HCT116 (cell line): ENCODE data around the gene KIAA0825. TPM values are rescaled to one million over a fixed set of nuclear protein-coding genes. Genes with fewer than 3 reads are reported as not detected.

Source experiments
- ATAC-seq: fragments of 200-7000 bp; cut with Tn5 transposase; 2 replicates; pipeline ENCODE4 v1.9.1; 2020; ENCODE audit warnings: mild to moderate bottlenecking, moderate library complexity
- BruUV-seq: library from RNA; stranded (reverse); fragments of 400-500 nt; replicated peaks from 2 replicates; lab custom pipeline; 2021; lab: Mats Ljungman, UMichigan
- CTCF ChIA-PET: fragments of 300-600 bp; sonication (Branson Sonifier 250); formaldehyde crosslinking; loops from one replicate; lab custom pipeline; 2021; ENCODE audit warnings: antibody characterized with exemption; lab: Charles Lee
- POLR2A ChIA-PET: fragments of 300-600, 350-600 bp; sonication (Branson Sonifier 250); formaldehyde crosslinking; loops from one replicate; lab custom pipeline; 2021; ENCODE audit warnings: antibody characterized with exemption; lab: Charles Lee
- RAD21 ChIA-PET, 2 experiments: fragments of 300-600 bp; sonication (Branson Sonifier 250); formaldehyde crosslinking; loops; one replicate each; lab custom pipeline; 2023; ENCODE audit warnings: low total read pairs in 2 of 2; ENCODE audit not compliant: uncharacterized antibody in 2 of 2, unreplicated experiment in 2 of 2, low non-redundant PET in 1 of 2; lab: Charles Lee
- DNase-seq: peaks from one replicate; pipeline ENCODE4 v3.0.0-alpha.2; 2010; ENCODE audit warnings: low read depth, low spot score
- H2AFZ ChIP-seq: fragments of 200-600 bp; shearing (Covaris generic), sonication (generic); 2 replicates; pipeline ENCODE4 v1.6.1; 2017; ENCODE audit warnings: low read depth, mixed run types, mixed read lengths, antibody characterized with exemption, low read length; ENCODE audit not compliant: poor library complexity, severe bottlenecking
- H3K27ac ChIP-seq: 2 replicates; pipeline ENCODE4 v1.5.1; 2012; ENCODE audit warnings: low read depth, low read length
- H3K27me3 ChIP-seq: fragments of 200-600 bp; sonication (generic); 2 replicates; pipeline ENCODE4 v1.6.1; 2016; ENCODE audit warnings: mixed run types, low read length, mixed read lengths; ENCODE audit not compliant: insufficient read depth
- H3K36me3 ChIP-seq, 2 experiments: fragments of 200-500 bp in 1 of 2; fragments of 200-600 bp in 1 of 2; sonication (Bioruptor generic) in 1 of 2; sonication (generic) in 1 of 2; 2 replicates each; pipeline versions ENCODE4 v1.5.1 to v1.6.1; 2014 to 2016; ENCODE audit warnings: low read length in 2 of 2, inconsistent platforms in 1 of 2, mixed read lengths in 1 of 2, mixed run types in 1 of 2; ENCODE audit not compliant: insufficient read depth in 2 of 2, control insufficient read depth in 1 of 2
- H3K4me1 ChIP-seq, 2 experiments: fragments of 200-600 bp in 1 of 2; sonication (generic) in 1 of 2; 2 replicates each; pipeline versions ENCODE4 v1.5.1 to v1.6.1; 2012 to 2017; ENCODE audit warnings: low read length in 2 of 2, inconsistent platforms in 1 of 2, mild to moderate bottlenecking in 1 of 2, mixed read lengths in 1 of 2, mixed run types in 1 of 2, moderate library complexity in 1 of 2; ENCODE audit not compliant: insufficient read depth in 2 of 2, control insufficient read depth in 1 of 2
- H3K4me2 ChIP-seq: fragments of 200-600 bp; sonication (generic); 2 replicates; pipeline ENCODE4 v1.6.1; 2017; ENCODE audit warnings: mixed run types, low read length, mixed read lengths
- H3K4me3 ChIP-seq, 2 experiments: fragments of 200-600 bp in 1 of 2; sonication (generic) in 1 of 2; replicated peaks in 1 of 2; 2 replicates each; pipeline ENCODE4 v1.5.1; 2011 to 2016; ENCODE audit warnings: low read length in 2 of 2, control low read depth in 1 of 2, low read depth in 1 of 2, mild to moderate bottlenecking in 1 of 2, mixed read lengths in 1 of 2, mixed run types in 1 of 2
- H3K79me2 ChIP-seq: fragments of 200-600 bp; sonication (generic); 2 replicates; pipeline ENCODE4 v1.6.1; 2017; ENCODE audit warnings: mild to moderate bottlenecking, mixed run types, low read length, moderate library complexity, mixed read lengths; ENCODE audit not compliant: insufficient read depth
- H3K9ac ChIP-seq: fragments of 200-600 bp; sonication (generic); 2 replicates; pipeline ENCODE4 v1.6.1; 2016; ENCODE audit warnings: low read length, mixed read lengths
- H3K9me2 ChIP-seq: fragments of 200-600 bp; sonication (generic), shearing (Covaris generic); 2 replicates; pipeline ENCODE4 v1.6.1; 2017; ENCODE audit warnings: mixed run types, mild to moderate bottlenecking, moderate library complexity; ENCODE audit not compliant: insufficient read depth
- H3K9me3 ChIP-seq, 2 experiments: fragments of 200-500 bp in 1 of 2; fragments of 200-600 bp in 1 of 2; sonication (Bioruptor generic) in 1 of 2; sonication (generic) in 1 of 2; 2 replicates each; pipeline ENCODE4 v1.6.1; 2014 to 2017; ENCODE audit warnings: low read length in 2 of 2, mixed read lengths in 2 of 2, inconsistent platforms in 1 of 2, low read depth in 1 of 2, mild to moderate bottlenecking in 1 of 2, mixed run types in 1 of 2, moderate library complexity in 1 of 2; ENCODE audit not compliant: control insufficient read depth in 1 of 2, insufficient read depth in 1 of 2
- H4K20me1 ChIP-seq: fragments of 200-600 bp; sonication (generic), shearing (Covaris generic); 2 replicates; pipeline ENCODE4 v1.6.1; 2017; ENCODE audit warnings: mixed run types, mild to moderate bottlenecking, moderate library complexity; ENCODE audit not compliant: insufficient read depth
- ELF1 ChIP-seq: IDR thresholded peaks from 2 replicates; pipeline ENCODE4 v1.6.1; 2012; ENCODE audit warnings: low read depth, borderline replicate concordance
- EZH2 ChIP-seq: fragments of 200-600 bp; sonication (generic); IDR thresholded peaks from 2 replicates; pipeline ENCODE4 v1.6.1; 2017; ENCODE audit warnings: antibody characterized with exemption, mixed run types
- POLR2A ChIP-seq: IDR thresholded peaks from 2 replicates; pipeline ENCODE4 v1.7.0; 2011; ENCODE audit warnings: borderline replicate concordance; ENCODE audit not compliant: insufficient read depth, insufficient read length; ENCODE audit errors: extremely low read depth
- SIN3A ChIP-seq: IDR thresholded peaks from 2 replicates; pipeline ENCODE4 v1.6.1; 2012; ENCODE audit warnings: low read depth
- SP1 ChIP-seq: IDR thresholded peaks from 2 replicates; pipeline ENCODE4 v1.6.1; 2012; ENCODE audit warnings: low read depth
- SRF ChIP-seq: IDR thresholded peaks from 2 replicates; pipeline ENCODE4 v1.6.1; 2012; ENCODE audit warnings: low read depth
- YY1 ChIP-seq: IDR thresholded peaks from 2 replicates; pipeline ENCODE4 v1.6.1; 2011; ENCODE audit warnings: low read length, low read depth, moderate library complexity, mild to moderate bottlenecking; ENCODE audit not compliant: insufficient replicate concordance; ENCODE audit errors: extremely low read depth
- ZNF274 ChIP-seq: fragments of 200-500 bp; sonication (Bioruptor generic); IDR thresholded peaks from 2 replicates; pipeline ENCODE4 v1.6.1; 2014; ENCODE audit warnings: mild to moderate bottlenecking, low read depth, low read length, inconsistent platforms
- intact Hi-C: fragments of 100-400 bp; cut with micrococcal nuclease; formaldehyde crosslinking; loops from 2 replicates; pipeline ENCODE4 v1.10.0; 2022
- total RNA-seq: library from RNA; stranded (reverse); gene quantifications from one replicate; pipeline ENCODE4 v1.2.1, GENCODE V29; 2021; ENCODE audit not compliant: unreplicated experiment
- TF ChIP-seq, protein P1 (sequence below): IDR thresholded peaks from 2 replicates; pipeline ENCODE4 v1.6.1; 2012
- TF ChIP-seq, protein P2 (sequence below): IDR thresholded peaks from 2 replicates; pipeline ENCODE4 v1.6.1; 2012; ENCODE audit warnings: low read depth
- TF ChIP-seq, protein P3 (sequence below), 3 experiments: fragments of 200-600 bp in 1 of 3; sonication (generic) in 1 of 3; IDR thresholded peaks in 2 of 3; conservative IDR thresholded peaks in 1 of 3; 2 replicates each; pipeline ENCODE4 v1.5.1; 2012 to 2017; ENCODE audit warnings: low read depth in 2 of 3, low read length in 2 of 3, antibody characterized with exemption in 1 of 3, borderline replicate concordance in 1 of 3, control low read depth in 1 of 3, mild to moderate bottlenecking in 1 of 3, mixed read lengths in 1 of 3, mixed run types in 1 of 3, moderate library complexity in 1 of 3; ENCODE audit not compliant: insufficient read depth in 1 of 3

KIAA0825 gene
- total RNA-seq, 1 experiment from 2014 or later: 1.4 TPM

DNA sequence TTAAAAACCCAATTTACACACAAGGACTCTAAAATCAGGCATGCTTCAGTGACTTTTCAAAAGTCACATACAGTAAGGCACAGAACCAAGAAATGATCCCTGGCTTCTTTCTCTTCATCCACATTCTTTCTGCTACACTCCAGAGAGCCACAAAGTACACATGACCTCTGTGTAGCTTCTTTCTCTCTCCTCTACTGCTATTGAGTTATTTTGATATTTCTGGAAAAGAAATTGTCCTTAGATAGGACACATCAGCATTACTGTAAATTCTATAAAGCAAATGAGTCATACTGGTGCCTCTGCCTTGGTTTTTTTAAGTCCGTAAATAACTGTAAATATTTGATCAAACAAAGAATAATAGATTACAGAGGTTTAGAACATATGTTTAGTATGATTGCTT, 96.3 kb downstream of the KIAA0825 start:
- H3K27me3 ChIP-seq: no peaks in the 10 kb centered on the region
- TF ChIP-seq POLR2A: no peak
- TF ChIP-seq, protein P1, sequence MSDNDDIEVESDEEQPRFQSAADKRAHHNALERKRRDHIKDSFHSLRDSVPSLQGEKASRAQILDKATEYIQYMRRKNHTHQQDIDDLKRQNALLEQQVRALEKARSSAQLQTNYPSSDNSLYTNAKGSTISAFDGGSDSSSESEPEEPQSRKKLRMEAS: no peak
- TF ChIP-seq, all 23 proteins: peak for 0
- POLR2A ChIA-PET: no interaction called here
- no peak overlapping the region for H3K27ac ChIP-seq
- no peak overlapping the region for H2AFZ ChIP-seq
- no peaks in the 10 kb centered on the region for H3K36me3 ChIP-seq
- H3K9me2 ChIP-seq: no peaks in the 10 kb centered on the region
- RAD21 ChIA-PET: no interaction called here
- CTCF ChIA-PET: no interaction called here
- no TSS peak for BruUV-seq
- ATAC-seq (no peak), DNase-seq (no peak)
- no peak overlapping the region for H3K4me2 ChIP-seq
- H3K9ac ChIP-seq: no peak overlapping the region
- H3K4me3 ChIP-seq: no peak overlapping the region
- H3K79me2 ChIP-seq: no peaks in the 10 kb centered on the region
- no peaks in the 10 kb centered on the region for H3K4me1 ChIP-seq
- intact Hi-C loops: no loop called here
- no peaks in the 10 kb centered on the region for H3K9me3 ChIP-seq
- no peaks in the 10 kb centered on the region for H4K20me1 ChIP-seq

DNA sequence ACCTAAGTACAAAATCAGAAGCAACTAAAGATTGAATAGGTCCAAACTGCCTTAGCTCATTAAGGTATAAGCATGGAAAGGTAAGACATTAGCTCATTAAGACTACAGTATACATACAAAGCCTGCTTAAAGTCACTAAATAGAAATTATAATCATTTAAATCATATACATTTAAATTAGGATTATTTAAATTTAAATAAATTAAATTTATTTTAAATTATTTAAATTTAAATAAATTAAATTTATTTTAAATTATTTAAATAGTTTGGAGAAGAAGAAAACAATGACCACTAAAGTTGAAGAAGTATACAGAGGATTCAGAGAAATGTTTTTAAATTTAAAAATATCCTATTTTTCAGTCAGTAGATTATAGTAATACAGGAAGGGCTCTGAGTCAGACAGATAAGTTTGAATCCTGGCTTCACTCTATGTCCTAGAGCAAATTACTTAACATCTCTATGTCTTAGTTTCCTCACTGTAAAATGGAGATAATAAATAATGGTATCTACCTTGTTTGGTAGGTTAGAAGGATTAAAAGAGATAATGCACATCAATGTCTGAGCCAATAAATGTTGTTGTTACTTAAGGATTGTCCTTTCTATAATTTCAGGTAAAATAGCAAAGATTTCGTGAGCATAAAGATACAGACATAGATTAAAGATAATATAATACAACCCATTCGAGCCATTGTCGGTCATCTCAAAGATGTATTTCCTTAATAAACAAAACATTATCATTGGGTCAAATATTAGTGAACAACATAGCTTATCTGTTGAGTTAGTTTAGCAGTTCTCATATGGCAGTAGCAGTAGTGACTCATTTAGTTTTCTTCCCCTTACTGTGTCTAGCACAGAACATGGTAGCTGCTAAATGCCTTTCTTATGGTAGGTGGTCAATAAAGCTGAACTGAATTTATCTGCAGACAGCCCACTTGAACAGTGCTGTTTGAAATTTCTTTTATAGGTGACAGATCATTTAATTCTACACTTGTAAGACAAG, 100.6 kb downstream of the KIAA0825 start:
- no peak overlapping the region for H2AFZ ChIP-seq
- H3K27me3 ChIP-seq: no peaks in the 10 kb centered on the region
- no peaks in the 10 kb centered on the region for H4K20me1 ChIP-seq
- RAD21 ChIA-PET: no interaction called here
- no peaks in the 10 kb centered on the region for H3K9me3 ChIP-seq
- H3K79me2 ChIP-seq: no peaks in the 10 kb centered on the region
- intact Hi-C loops: no loop called here
- no peaks in the 10 kb centered on the region for H3K9me2 ChIP-seq
- H3K4me3 ChIP-seq: no peak overlapping the region
- no peaks in the 10 kb centered on the region for H3K36me3 ChIP-seq
- no peak for DNase-seq
- H3K4me1 ChIP-seq: no peaks in the 10 kb centered on the region
- H3K4me2 ChIP-seq: no peak overlapping the region
- POLR2A ChIA-PET: no interaction called here
- ATAC-seq: no peak
- H3K27ac ChIP-seq: no peak overlapping the region
- no peak overlapping the region for H3K9ac ChIP-seq
- CTCF ChIA-PET: no interaction called here
- BruUV-seq: no TSS peak
- TF ChIP-seq, protein P2, sequence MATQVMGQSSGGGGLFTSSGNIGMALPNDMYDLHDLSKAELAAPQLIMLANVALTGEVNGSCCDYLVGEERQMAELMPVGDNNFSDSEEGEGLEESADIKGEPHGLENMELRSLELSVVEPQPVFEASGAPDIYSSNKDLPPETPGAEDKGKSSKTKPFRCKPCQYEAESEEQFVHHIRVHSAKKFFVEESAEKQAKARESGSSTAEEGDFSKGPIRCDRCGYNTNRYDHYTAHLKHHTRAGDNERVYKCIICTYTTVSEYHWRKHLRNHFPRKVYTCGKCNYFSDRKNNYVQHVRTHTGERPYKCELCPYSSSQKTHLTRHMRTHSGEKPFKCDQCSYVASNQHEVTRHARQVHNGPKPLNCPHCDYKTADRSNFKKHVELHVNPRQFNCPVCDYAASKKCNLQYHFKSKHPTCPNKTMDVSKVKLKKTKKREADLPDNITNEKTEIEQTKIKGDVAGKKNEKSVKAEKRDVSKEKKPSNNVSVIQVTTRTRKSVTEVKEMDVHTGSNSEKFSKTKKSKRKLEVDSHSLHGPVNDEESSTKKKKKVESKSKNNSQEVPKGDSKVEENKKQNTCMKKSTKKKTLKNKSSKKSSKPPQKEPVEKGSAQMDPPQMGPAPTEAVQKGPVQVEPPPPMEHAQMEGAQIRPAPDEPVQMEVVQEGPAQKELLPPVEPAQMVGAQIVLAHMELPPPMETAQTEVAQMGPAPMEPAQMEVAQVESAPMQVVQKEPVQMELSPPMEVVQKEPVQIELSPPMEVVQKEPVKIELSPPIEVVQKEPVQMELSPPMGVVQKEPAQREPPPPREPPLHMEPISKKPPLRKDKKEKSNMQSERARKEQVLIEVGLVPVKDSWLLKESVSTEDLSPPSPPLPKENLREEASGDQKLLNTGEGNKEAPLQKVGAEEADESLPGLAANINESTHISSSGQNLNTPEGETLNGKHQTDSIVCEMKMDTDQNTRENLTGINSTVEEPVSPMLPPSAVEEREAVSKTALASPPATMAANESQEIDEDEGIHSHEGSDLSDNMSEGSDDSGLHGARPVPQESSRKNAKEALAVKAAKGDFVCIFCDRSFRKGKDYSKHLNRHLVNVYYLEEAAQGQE: no peak
- TF ChIP-seq ZNF274: no peak
- no peak for TF ChIP-seq YY1
- TF ChIP-seq SIN3A: no peak
- TF ChIP-seq, protein P3, sequence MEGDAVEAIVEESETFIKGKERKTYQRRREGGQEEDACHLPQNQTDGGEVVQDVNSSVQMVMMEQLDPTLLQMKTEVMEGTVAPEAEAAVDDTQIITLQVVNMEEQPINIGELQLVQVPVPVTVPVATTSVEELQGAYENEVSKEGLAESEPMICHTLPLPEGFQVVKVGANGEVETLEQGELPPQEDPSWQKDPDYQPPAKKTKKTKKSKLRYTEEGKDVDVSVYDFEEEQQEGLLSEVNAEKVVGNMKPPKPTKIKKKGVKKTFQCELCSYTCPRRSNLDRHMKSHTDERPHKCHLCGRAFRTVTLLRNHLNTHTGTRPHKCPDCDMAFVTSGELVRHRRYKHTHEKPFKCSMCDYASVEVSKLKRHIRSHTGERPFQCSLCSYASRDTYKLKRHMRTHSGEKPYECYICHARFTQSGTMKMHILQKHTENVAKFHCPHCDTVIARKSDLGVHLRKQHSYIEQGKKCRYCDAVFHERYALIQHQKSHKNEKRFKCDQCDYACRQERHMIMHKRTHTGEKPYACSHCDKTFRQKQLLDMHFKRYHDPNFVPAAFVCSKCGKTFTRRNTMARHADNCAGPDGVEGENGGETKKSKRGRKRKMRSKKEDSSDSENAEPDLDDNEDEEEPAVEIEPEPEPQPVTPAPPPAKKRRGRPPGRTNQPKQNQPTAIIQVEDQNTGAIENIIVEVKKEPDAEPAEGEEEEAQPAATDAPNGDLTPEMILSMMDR (IDR thresholded peaks at IDR 0.05 in 2 of 3, conservative IDR thresholded peaks at IDR 0.05 in 1 of 3; ENCODE audit: borderline replicate concordance in 1 of 3, insufficient read depth in 1 of 3, low read depth in 2 of 3, low read length in 2 of 3): no peak
- TF ChIP-seq SRF: no peak
- TF ChIP-seq EZH2: no peak
- TF ChIP-seq ELF1: no peak
- no peak for TF ChIP-seq SP1
